Measurements from ENCODE around the gene SCTR. TPM values are rescaled to one million over a fixed set of nuclear protein-coding genes. Genes with fewer than 3 reads are reported as not detected.

The SCTR gene
- total and polyA plus RNA-seq, 2 donors (not counting 1 experiment from before 2014, with no cell fraction given): not detected

DNA sequence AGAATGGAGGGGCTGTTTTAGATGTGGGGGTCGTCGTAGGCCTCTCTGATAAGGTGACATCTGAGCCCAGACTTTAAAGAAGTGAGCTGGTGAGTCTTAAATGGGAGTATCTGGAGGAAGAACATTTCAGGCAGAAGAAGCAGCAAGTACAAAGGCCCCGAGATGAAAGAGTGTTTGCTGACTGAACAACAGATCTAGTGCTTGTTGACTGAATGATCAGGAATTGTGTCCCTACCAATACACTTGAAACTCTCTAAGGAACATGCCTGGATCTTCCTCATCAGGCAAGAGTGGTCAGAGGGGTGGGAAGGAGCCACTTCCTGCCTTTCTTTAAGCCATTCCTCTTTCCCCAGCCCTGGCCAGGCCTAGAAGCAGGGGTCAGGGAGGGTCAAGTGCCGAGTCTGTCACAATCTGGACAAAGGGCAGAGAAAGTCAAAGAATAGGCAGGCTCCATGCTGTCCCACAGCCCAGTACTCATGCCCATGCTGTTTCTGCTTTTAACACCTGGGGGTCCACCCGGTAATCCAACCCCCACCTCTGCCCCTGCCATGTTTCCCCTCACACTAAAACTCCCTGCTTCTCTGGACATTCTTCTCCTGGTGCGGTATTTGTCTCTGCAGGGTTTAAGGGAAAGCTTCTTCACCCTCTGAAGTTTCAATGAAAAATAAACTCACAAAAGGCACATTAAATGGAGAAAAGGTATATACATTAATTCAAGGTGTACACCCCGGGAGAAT lies 95.6 kb downstream of the SCTR start:
- H3K4me1 ChIP-seq (ENCODE audit: control insufficient read depth in 2 of 2, insufficient read depth in 2 of 2, low read length in 2 of 2): peaks cover 20 to 21% of the 10 kb centered on the region in 2 donors
- DNase-seq (no peak), ATAC-seq (ENCODE audit: low read depth) (no peak)
- no peaks in the 10 kb centered on the region for H3K79me2 ChIP-seq (ENCODE audit: control insufficient read depth, insufficient read depth, low read length)
- intact Hi-C loops (cut with micrococcal nuclease): no loop called here
- Mint-ChIP-seq H3K4me3 (no peak overlapping the region), H3K4me1 (peaks cover 23% of the 10 kb centered on the region), H3K9me3 (ENCODE audit: insufficient read depth) (no peaks in the 10 kb centered on the region), H3K27me3 (peaks cover 82% of the 10 kb centered on the region), H3K27ac (no peak overlapping the region)
- H3K9ac ChIP-seq (ENCODE audit: low read length): no peak overlapping the region
- 89% methylated on average over 3 of the region's 7 CpGs for WGBS (ENCODE audit: insufficient coverage)
- ChIA-PET CTCF (no interaction called here), POLR2A (no interaction called here)
- H3K27me3 ChIP-seq (replicated peaks in 1 of 4; ENCODE audit: control extremely low read depth in 1 of 4, control insufficient read depth in 3 of 4, insufficient read depth in 4 of 4, low read length in 3 of 4): peaks cover 0 to 72% (median 30%) of the 10 kb centered on the region in 4 experiments
- TF ChIP-seq EZH2 (IDR thresholded peaks at IDR 0.05; ENCODE audit: borderline replicate concordance, insufficient read depth, low read depth, low read length, poor library complexity, severe bottlenecking): no peak
- TF ChIP-seq, protein P1, sequence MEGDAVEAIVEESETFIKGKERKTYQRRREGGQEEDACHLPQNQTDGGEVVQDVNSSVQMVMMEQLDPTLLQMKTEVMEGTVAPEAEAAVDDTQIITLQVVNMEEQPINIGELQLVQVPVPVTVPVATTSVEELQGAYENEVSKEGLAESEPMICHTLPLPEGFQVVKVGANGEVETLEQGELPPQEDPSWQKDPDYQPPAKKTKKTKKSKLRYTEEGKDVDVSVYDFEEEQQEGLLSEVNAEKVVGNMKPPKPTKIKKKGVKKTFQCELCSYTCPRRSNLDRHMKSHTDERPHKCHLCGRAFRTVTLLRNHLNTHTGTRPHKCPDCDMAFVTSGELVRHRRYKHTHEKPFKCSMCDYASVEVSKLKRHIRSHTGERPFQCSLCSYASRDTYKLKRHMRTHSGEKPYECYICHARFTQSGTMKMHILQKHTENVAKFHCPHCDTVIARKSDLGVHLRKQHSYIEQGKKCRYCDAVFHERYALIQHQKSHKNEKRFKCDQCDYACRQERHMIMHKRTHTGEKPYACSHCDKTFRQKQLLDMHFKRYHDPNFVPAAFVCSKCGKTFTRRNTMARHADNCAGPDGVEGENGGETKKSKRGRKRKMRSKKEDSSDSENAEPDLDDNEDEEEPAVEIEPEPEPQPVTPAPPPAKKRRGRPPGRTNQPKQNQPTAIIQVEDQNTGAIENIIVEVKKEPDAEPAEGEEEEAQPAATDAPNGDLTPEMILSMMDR (IDR thresholded peaks at IDR 0.05): no peak
- H2AFZ ChIP-seq (ENCODE audit: insufficient read depth, low read depth, low read length, poor library complexity, severe bottlenecking): no peak overlapping the region
- peaks cover 0 to 7% (median 0%) of the 10 kb centered on the region in 3 donors for H3K9me3 ChIP-seq (ENCODE audit: control extremely low read depth in 1 of 3, control insufficient read depth in 2 of 3, insufficient read depth in 1 of 3, low read length in 2 of 3)
- no peak overlapping the region for H3K27ac ChIP-seq (ENCODE audit: low read length in 2 of 2)
- no peaks in the 10 kb centered on the region for H3K36me3 ChIP-seq (replicated peaks in 1 of 2; ENCODE audit: control extremely low read depth in 1 of 2, control insufficient read depth in 1 of 2, extremely low read depth in 1 of 2, insufficient read depth in 2 of 2, low read length in 1 of 2)
- H3K4me2 ChIP-seq (replicated peaks; ENCODE audit: low read depth, low read length, poor library complexity, severe bottlenecking): no peak overlapping the region
- no peak overlapping the region for H3K4me3 ChIP-seq (ENCODE audit: control extremely low read depth in 1 of 5, extremely low read depth in 1 of 5, insufficient read depth in 1 of 5, low read depth in 2 of 5, low read length in 4 of 5)
- no peaks in the 10 kb centered on the region for H4K20me1 ChIP-seq (ENCODE audit: control insufficient read depth, insufficient read depth, low read length, poor library complexity, severe bottlenecking)

- H3K79me2 ChIP-seq (ENCODE audit: control insufficient read depth, insufficient read depth, low read length): no peaks in the 10 kb centered on the region
- WGBS (ENCODE audit: insufficient coverage): 84% methylated on average over 3 of the region's 3 CpGs
- H3K9me3 Mint-ChIP-seq (ENCODE audit: insufficient read depth): no peaks in the 10 kb centered on the region
- ChIA-PET POLR2A (no interaction called here), CTCF (no interaction called here)
- H3K4me3 Mint-ChIP-seq: no peak overlapping the region
- H3K4me1 Mint-ChIP-seq: peaks cover 20% of the 10 kb centered on the region
- peaks cover 19 to 20% of the 10 kb centered on the region in 2 donors for H3K4me1 ChIP-seq (ENCODE audit: control insufficient read depth in 2 of 2, insufficient read depth in 2 of 2, low read length in 2 of 2)
- no peak overlapping the region for H3K27ac Mint-ChIP-seq
- H3K27me3 ChIP-seq (replicated peaks in 1 of 4; ENCODE audit: control extremely low read depth in 1 of 4, control insufficient read depth in 3 of 4, insufficient read depth in 4 of 4, low read length in 3 of 4): peaks cover 0 to 66% (median 27%) of the 10 kb centered on the region in 4 experiments
- ATAC-seq (ENCODE audit: low read depth): no peak
- H3K36me3 ChIP-seq (replicated peaks in 1 of 2; ENCODE audit: control extremely low read depth in 1 of 2, control insufficient read depth in 1 of 2, extremely low read depth in 1 of 2, insufficient read depth in 2 of 2, low read length in 1 of 2): no peaks in the 10 kb centered on the region
- H3K4me2 ChIP-seq (replicated peaks; ENCODE audit: low read depth, low read length, poor library complexity, severe bottlenecking): no peak overlapping the region
- H4K20me1 ChIP-seq (ENCODE audit: control insufficient read depth, insufficient read depth, low read length, poor library complexity, severe bottlenecking): no peaks in the 10 kb centered on the region
- H3K27ac ChIP-seq (ENCODE audit: low read length in 2 of 2): no peak overlapping the region
- H3K9me3 ChIP-seq (ENCODE audit: control extremely low read depth in 1 of 3, control insufficient read depth in 2 of 3, insufficient read depth in 1 of 3, low read length in 2 of 3): peaks cover 0 to 7% (median 0%) of the 10 kb centered on the region in 3 donors
- TF ChIP-seq EZH2 (IDR thresholded peaks at IDR 0.05; ENCODE audit: borderline replicate concordance, insufficient read depth, low read depth, low read length, poor library complexity, severe bottlenecking): no peak
- TF ChIP-seq, protein P1 (IDR thresholded peaks at IDR 0.05): no peak
- intact Hi-C loops (cut with micrococcal nuclease): no loop called here
- no peak overlapping the region for H3K4me3 ChIP-seq (ENCODE audit: control extremely low read depth in 1 of 5, extremely low read depth in 1 of 5, insufficient read depth in 1 of 5, low read depth in 2 of 5, low read length in 4 of 5)
- no peak for DNase-seq
- no peak overlapping the region for H3K9ac ChIP-seq (ENCODE audit: low read length)
- peaks cover 80% of the 10 kb centered on the region for H3K27me3 Mint-ChIP-seq
- no peak overlapping the region for H2AFZ ChIP-seq (ENCODE audit: insufficient read depth, low read depth, low read length, poor library complexity, severe bottlenecking)
Observed at GRCh38 chr2:119427756-119428155, 96.5 kb downstream of the SCTR start.
